ENCODE data around the gene TMEM263.

Gene TMEM263

GRCh38 chr12:106945261-106945851, 10.4 kb upstream of the TMEM263 start:
- intact Hi-C loops (cut with DNase I): no loop called here
- no peak for DNase-seq

- DNase-seq: no peak
- intact Hi-C loops (cut with DNase I): no loop called here
Observed at GRCh38 chr12:106947461-106947860, 8.2 kb upstream of the TMEM263 start.

GRCh38 chr12:106950591-106950990, 5.1 kb upstream of the TMEM263 start:
- intact Hi-C loops (cut with DNase I): no loop called here
- no peak for DNase-seq

DNA sequence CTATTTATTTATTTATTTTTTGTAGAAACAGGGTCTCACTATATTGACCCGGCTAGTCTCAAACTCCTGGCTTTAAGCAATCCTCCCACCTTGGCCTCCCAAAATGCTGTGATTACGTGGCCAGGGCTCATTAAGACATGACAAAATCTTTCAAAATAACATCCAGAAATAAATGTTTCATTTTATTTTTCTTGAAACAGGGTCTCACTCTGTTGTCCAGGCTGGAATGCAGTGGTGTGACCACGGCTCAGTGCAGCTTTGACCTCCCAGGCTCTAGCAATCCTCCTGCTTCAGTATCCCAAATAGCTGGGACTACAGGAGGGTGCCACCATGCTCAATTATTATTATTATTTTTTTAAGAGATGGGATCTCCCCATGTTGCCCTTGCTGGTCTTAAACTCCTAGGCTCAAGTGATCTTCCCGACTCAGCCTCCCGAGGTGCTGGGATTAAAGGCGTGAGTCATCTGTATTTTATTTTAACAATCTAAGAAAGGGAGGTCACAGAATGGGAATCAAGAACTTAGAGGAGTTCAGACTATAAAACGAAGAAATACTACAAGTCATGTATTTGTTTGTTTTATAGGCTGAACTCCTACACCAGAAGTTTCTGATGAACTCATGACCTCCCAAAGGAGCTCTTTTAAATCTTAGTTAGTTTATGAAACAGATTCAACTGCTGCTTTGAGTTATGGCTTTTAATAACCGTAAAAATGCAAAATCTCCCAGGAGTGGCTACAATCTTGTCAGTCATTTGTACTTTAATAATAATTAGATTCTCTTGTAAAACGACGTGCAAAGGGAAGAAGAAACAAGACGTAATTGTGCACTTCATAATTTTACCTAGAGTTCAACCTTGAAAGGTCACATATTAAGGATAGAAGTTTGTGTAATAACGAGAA, 2.1 kb upstream of the TMEM263 start:
- no peak for DNase-seq
- intact Hi-C loops (cut with DNase I): no loop called here

DNA sequence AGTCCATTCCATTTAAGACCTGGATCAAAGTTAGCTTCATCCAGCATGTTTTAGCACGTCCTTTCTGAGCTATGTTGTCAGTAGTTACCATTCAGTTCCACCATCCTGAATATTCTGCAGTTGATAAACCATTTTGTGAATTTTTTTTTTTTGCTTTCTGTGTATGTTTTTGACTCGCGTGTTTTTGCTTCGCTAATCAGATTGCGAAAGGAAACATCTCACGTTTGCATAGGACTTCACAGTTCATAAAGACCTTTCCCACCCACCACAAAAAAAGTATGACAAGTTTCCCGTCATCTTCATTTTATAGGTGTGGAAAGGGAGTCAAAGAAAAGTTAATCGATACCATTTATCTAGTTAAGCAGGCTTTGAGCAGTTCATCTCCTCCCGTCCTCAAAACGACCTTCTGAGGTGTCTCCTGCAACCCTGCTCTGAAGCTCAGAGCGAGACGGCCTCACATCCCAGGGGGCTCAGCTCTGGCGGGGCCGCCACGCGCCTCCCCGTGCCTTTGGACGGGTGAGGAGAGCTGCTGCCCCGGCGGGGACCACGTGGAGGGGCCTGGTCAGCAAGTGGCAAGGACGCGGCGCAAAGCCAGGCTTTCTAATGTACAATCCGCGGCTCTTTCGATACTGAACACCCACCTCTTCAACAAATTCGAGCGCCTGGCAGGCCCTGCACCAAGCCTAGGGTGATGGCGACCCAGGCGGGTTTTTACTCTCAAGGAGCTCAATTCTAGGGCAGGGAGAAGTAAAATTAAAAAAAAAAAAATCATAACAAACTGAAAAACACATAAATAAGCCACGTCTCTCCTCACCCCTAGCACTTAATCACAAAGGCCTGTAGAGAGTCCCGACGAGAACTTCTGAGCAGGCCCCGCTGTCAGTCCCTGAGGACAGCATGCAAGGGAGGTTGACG, 988 bp upstream of the TMEM263 start:
- intact Hi-C loops (cut with DNase I): loop anchor here (1.0 to 5.0 kb wide), 2 partner anchors 33 to 138 kb away; partner anchors contain the start of genes CRY1 and MTERF2
- peak in 5 of 10 donors; percentile 9 to 85 (median 76) for DNase-seq

- DNase-seq: peak in 8 of 10 donors; percentile 14 to 90 (median 41)
- intact Hi-C loops (cut with DNase I): loop anchor here (5.0 kb wide), 1 partner anchor 136 kb away; the partner anchor contains the start of gene CRY1
Observed at GRCh38 chr12:106956048-106956578, 406 bp downstream of the TMEM263 start.

- no peak for DNase-seq
- intact Hi-C loops (cut with DNase I): loop anchor here (5.0 kb wide), 1 partner anchor 135 kb away; the partner anchor contains the start of gene CRY1
Observed at GRCh38 chr12:106957583-106957982, 1.9 kb downstream of the TMEM263 start.

GRCh38 chr12:106960443-106960842, 4.7 kb downstream of the TMEM263 start:
- intact Hi-C loops (cut with DNase I): no loop called here
- peak in 3 of 10 donors; percentile 26 to 83 (median 82) for DNase-seq

GRCh38 chr12:106962286-106962685, 6.6 kb downstream of the TMEM263 start:
- DNase-seq: no peak
- intact Hi-C loops (cut with DNase I): no loop called here

- intact Hi-C loops (cut with DNase I): no loop called here
- DNase-seq: no peak
Observed at GRCh38 chr12:106964526-106964925, 8.8 kb downstream of the TMEM263 start.

DNA sequence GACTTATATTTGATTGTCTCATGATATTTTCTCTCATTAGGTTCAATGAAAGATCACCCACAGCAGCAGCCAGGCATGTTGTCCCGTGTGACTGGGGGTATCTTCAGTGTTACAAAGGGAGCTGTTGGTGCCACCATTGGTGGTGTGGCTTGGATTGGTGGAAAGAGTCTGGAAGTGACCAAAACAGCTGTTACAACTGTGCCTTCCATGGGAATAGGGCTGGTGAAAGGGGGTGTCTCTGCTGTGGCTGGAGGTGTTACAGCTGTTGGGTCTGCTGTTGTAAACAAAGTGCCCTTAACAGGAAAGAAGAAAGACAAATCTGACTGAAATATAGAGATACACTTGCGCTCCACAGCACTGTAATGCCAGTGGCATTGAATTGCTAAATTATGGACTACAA, 15.4 kb downstream of the TMEM263 start:
- intact Hi-C loops (cut with DNase I): no loop called here
- no peak for DNase-seq

DNA sequence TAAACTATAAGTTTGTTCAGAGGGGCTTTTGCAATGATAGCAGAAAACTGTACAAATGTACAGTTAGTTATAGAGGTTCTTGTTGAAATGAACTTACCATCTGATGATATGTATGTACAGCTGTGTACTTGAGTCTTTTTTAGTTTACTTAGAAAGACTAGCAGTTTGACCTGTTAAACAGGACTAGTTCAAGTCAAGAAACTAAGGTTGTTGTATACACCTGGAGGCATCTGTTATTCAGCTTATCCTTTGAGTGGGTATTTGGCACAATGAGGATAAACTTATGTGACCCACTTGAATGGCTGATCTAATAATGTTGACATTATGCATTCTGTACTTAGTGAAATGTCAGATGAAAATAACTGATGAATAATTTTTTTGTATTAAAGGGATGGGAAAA, 17.8 kb downstream of the TMEM263 start:
- no peak for DNase-seq
- intact Hi-C loops (cut with DNase I): no loop called here

DNA sequence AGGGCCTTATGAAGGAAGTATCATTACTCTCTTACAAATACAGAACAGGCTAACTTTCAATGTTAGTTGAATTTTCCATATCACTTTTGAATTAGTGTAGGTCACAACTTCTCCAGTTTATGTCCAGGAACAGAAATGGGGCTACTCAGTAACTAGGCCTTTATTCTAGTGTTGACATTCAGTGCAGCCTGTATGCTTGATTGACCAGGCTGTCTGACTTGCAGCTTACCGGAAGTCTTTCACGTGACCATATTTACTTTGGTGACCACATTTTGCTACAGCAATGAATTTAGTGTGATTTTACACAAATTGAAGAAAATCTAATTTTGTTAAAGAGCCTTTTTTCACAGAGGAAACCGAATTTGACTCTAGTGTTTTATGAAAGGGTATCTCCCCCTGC, 18.8 kb downstream of the TMEM263 start:
- DNase-seq: no peak

GRCh38 chr12:106975098-106975497, 19.4 kb downstream of the TMEM263 start:
- no peak for DNase-seq
- intact Hi-C loops (cut with DNase I): no loop called here

More for the DNA sequence above, 18.8 kb downstream of the TMEM263 start:
- intact Hi-C loops (cut with DNase I): no loop called here

- intact Hi-C loops (cut with DNase I): no loop called here
- DNase-seq: no peak
Observed at GRCh38 chr12:106975993-106976658, 20.4 kb downstream of the TMEM263 start.

DNA sequence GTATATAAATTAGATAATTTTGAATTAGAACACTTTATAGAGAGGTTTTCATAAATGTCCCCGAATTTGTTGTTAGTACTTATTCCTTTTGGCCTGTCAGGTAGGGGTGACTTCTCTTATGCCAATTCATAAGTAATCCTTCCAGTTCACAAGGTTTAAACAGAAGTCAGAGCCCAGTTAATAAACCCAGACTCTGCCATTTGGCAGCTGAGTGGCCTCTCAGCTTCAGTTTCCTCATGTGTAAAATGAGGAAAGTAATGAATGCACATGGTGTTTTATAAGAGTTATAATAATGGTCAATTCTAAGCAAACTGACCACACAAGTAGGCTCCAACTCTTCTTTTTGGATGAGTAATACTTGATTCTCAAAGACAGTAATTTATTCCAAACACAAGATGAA, 21.0 kb downstream of the TMEM263 start:
- intact Hi-C loops (cut with DNase I): no loop called here
- no peak for DNase-seq

DNA sequence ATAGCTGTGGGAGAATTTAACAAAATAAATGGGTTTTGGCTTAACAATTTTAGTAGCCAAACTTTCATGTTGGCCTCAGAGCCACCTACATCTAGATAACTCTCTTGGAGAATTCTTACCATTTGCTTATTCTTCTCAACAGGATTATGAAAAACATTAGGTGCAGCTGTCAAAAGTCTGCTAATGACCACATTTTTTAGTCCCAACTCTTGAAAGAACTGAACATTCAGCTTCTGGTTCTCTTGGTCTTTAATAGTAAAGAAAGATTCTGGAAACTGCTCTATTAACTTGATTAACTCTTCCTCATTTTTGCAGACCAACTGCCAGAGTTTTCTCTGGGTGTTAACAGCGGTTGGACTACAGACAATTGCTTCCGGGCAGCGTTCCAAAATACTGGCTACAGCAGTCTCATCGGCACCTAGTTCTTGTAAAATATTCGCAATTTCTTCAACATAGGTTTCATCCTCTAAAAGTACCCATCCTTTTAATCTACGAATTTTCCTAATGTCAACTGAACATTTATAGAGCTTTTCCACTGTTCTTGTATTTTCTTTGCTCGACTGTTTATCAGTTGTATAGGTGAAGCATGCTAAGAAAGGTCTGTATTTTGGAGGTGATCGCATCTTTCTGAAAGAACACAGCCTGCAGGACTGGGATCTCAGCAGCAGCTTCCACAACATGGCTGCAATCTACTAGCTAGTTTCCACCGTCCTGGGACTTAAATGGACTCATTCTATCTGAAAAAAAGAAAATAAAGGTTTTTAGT, 22.5 kb downstream of the TMEM263 start:
- peak in 9 of 10 donors; percentile 23 to 85 (median 51) for DNase-seq
- intact Hi-C loops (cut with DNase I): no loop called here

DNA sequence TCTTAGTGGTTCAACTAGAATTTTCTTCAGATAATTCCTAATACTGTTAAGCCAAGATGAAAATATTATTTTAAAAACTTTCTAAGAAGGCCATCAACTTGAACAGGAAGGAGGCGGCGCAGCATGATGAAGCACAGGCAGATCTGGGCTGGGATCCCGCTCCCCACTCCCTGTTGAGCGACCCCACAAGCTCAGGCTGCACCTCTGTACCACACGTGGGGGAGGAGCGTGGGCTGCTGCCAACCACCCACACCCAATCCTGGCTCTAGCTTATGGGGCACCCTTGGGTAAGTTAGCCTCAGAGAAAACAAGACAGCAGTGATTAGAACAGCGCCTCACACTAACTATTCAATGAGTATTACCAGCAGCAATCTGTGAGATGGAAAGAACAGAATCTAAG, 25.2 kb downstream of the TMEM263 start:
- intact Hi-C loops (cut with DNase I): no loop called here
- DNase-seq: no peak

- DNase-seq: no peak
- intact Hi-C loops (cut with DNase I): no loop called here
Observed at GRCh38 chr12:106981788-106982187, 26.1 kb downstream of the TMEM263 start.

All from posterior cingulate gyrus (tissue), 11 donors.